SK-N-SH (cell line): ENCODE results near the gene TMEM212. TPM values are rescaled to one million over a fixed set of nuclear protein-coding genes. Genes with fewer than 3 reads are reported as not detected.

Source experiments
- CTCF ChIA-PET: fragments of 300-600, 350-600 bp; formaldehyde crosslinking; extraction: SDS; loops from one replicate; lab custom pipeline; 2021; lab: Yijun Ruan, JAX
- POLR2A ChIA-PET: fragments of 350-600 bp; sonication (Branson Sonifier 250); formaldehyde crosslinking; extraction: SDS; loops from one replicate; lab custom pipeline; 2020; ENCODE audit warnings: antibody characterized with exemption, inconsistent platforms; lab: Yijun Ruan, JAX
- DNase-seq: peaks from one replicate; pipeline ENCODE4 v3.0.0; 2012
- H2AFZ ChIP-seq: fragments of 200-600 bp; sonication (generic); 2 replicates; pipeline ENCODE4 v1.8.1; 2016; ENCODE audit warnings: antibody characterized with exemption, mild to moderate bottlenecking, low read depth
- H3F3A ChIP-seq: fragments of 200-600 bp; sonication (generic); replicated peaks from 2 replicates; pipeline ENCODE3; 2016; ENCODE audit warnings: antibody characterized with exemption, mild to moderate bottlenecking; ENCODE audit not compliant: insufficient read depth
- H3K27ac ChIP-seq, 2 experiments: fragments of 200-500 bp in 1 of 2; fragments of 200-600 bp in 1 of 2; sonication (Bioruptor generic) in 1 of 2; sonication (generic), shearing (Covaris generic) in 1 of 2; 2 replicates each; pipeline versions ENCODE4 v1.5.1 to v1.6.1; 2014 to 2016; ENCODE audit warnings: low read depth in 2 of 2, inconsistent platforms in 1 of 2, low read length in 1 of 2, mild to moderate bottlenecking in 1 of 2, mixed read lengths in 1 of 2
- H3K27me3 ChIP-seq: fragments of 200-600 bp; sonication (generic), shearing (Covaris generic); 2 replicates; pipeline ENCODE4 v1.6.1; 2016; ENCODE audit warnings: mixed run types; ENCODE audit not compliant: insufficient read depth
- H3K36me3 ChIP-seq, 2 experiments: fragments of 200-500 bp in 1 of 2; fragments of 200-600 bp in 1 of 2; sonication (Bioruptor generic) in 1 of 2; sonication (generic) in 1 of 2; replicated peaks in 1 of 2; 2 replicates each; pipeline versions ENCODE3 to v1.5.1; 2014 to 2016; ENCODE audit warnings: low read length in 1 of 2, mild to moderate bottlenecking in 1 of 2; ENCODE audit not compliant: insufficient read depth in 2 of 2, control insufficient read depth in 1 of 2
- H3K4me1 ChIP-seq, 2 experiments: fragments of 200-500 bp in 1 of 2; fragments of 200-600 bp in 1 of 2; sonication (Bioruptor generic) in 1 of 2; sonication (generic), shearing (Covaris generic) in 1 of 2; 2 replicates each; pipeline versions ENCODE4 v1.5.1 to v1.6.1; 2014 to 2016; ENCODE audit warnings: low read depth in 1 of 2, low read length in 1 of 2, mixed run types in 1 of 2; ENCODE audit not compliant: insufficient read depth in 2 of 2, control insufficient read depth in 1 of 2
- H3K4me2 ChIP-seq: fragments of 200-600 bp; sonication (generic), shearing (Covaris generic); 2 replicates; pipeline ENCODE4 v1.6.1; 2017; ENCODE audit warnings: mixed run types
- H3K4me3 ChIP-seq, 2 experiments: fragments of 200-500 bp in 1 of 2; fragments of 200-600 bp in 1 of 2; sonication (Bioruptor generic) in 1 of 2; sonication (generic), shearing (Covaris generic) in 1 of 2; 2 replicates each; pipeline versions ENCODE4 v1.5.1 to v1.8.1; 2014 to 2016; ENCODE audit warnings: low read depth in 2 of 2, inconsistent platforms in 1 of 2, low read length in 1 of 2, mild to moderate bottlenecking in 1 of 2, mixed read lengths in 1 of 2, moderate library complexity in 1 of 2
- H3K79me2 ChIP-seq: fragments of 200-600 bp; sonication (generic); 2 replicates; pipeline ENCODE4 v1.8.1; 2017; ENCODE audit warnings: mild to moderate bottlenecking; ENCODE audit not compliant: insufficient read depth
- H3K9ac ChIP-seq: fragments of 200-600 bp; sonication (generic); 2 replicates; pipeline ENCODE4 v1.6.1; 2017; ENCODE audit warnings: mixed run types
- H3K9me2 ChIP-seq: fragments of 200-600 bp; sonication (generic); 2 replicates; pipeline ENCODE4 v1.6.1; 2017; ENCODE audit warnings: mixed run types
- H3K9me3 ChIP-seq: fragments of 200-600 bp; sonication (generic); 2 replicates; pipeline ENCODE4 v1.6.1; 2017; ENCODE audit warnings: mixed run types, mild to moderate bottlenecking, moderate library complexity
- H4K20me1 ChIP-seq: fragments of 200-600 bp; sonication (generic); 2 replicates; pipeline ENCODE4 v1.6.1; 2017; ENCODE audit warnings: mild to moderate bottlenecking, mixed run types; ENCODE audit not compliant: insufficient read depth
- EZH2phosphoT487 ChIP-seq: fragments of 200-600 bp; sonication (generic); IDR thresholded peaks from 2 replicates; pipeline ENCODE4 v1.6.1; 2017; ENCODE audit warnings: low read depth, mixed run types, mild to moderate bottlenecking, antibody characterized with exemption, moderate library complexity, borderline replicate concordance
- FOXJ3 ChIP-seq: sonication (generic); formaldehyde crosslinking; IDR thresholded peaks from 2 replicates; pipeline ENCODE4 v1.5.1; 2020; ENCODE audit warnings: mild to moderate bottlenecking, missing genetic modification reagents
- FOXM1 ChIP-seq: IDR thresholded peaks from 2 replicates; pipeline ENCODE4 v1.4.0; 2012; ENCODE audit warnings: low read depth, mild to moderate bottlenecking
- GABPA ChIP-seq: IDR thresholded peaks from 2 replicates; pipeline ENCODE4 v1.4.0; 2012; ENCODE audit warnings: low read depth, mild to moderate bottlenecking
- GATA2 ChIP-seq: sonication (generic); formaldehyde crosslinking; IDR thresholded peaks from 2 replicates; pipeline ENCODE4 v1.5.0; 2020; ENCODE audit warnings: mild to moderate bottlenecking, missing genetic modification reagents
- IRF3 ChIP-seq: fragments of 150-350 bp; IDR thresholded peaks from 2 replicates; pipeline ENCODE4 v1.6.1; 2016; ENCODE audit warnings: mild to moderate bottlenecking, low read depth, low read length
- MEF2A ChIP-seq: IDR thresholded peaks from 2 replicates; pipeline ENCODE4 v1.4.0; 2012; ENCODE audit warnings: low read depth, borderline replicate concordance
- NRF1 ChIP-seq: IDR thresholded peaks from 2 replicates; pipeline ENCODE4 v1.6.1; 2012; ENCODE audit warnings: low read depth, mild to moderate bottlenecking, low read length
- RAD21 ChIP-seq: IDR thresholded peaks from 2 replicates; pipeline ENCODE4 v1.6.1; 2012; ENCODE audit warnings: mild to moderate bottlenecking, low read length
- REST ChIP-seq: IDR thresholded peaks from 2 replicates; pipeline ENCODE4 v1.6.1; 2012; ENCODE audit warnings: mild to moderate bottlenecking, low read depth, low read length, moderate library complexity
- SMC3 ChIP-seq: IDR thresholded peaks from 2 replicates; pipeline ENCODE4 v1.6.1; 2012; ENCODE audit warnings: low read depth, low read length, improper control_type of control experiment
- TCF12 ChIP-seq: IDR thresholded peaks from 2 replicates; pipeline ENCODE4 v1.4.0; 2012
- USF1 ChIP-seq: IDR thresholded peaks from 2 replicates; pipeline ENCODE4 v1.4.0; 2012; ENCODE audit warnings: low read depth, borderline replicate concordance
- YY1 ChIP-seq: IDR thresholded peaks from 2 replicates; pipeline ENCODE4 v1.4.0; 2012; ENCODE audit warnings: low read depth, mild to moderate bottlenecking
- ZBTB33 ChIP-seq: IDR thresholded peaks from 2 replicates; pipeline ENCODE4 v1.4.0; 2012; ENCODE audit warnings: low read depth, borderline replicate concordance
- polyA plus RNA-seq, 3 experiments: library from polyadenylated mRNA; depleted of rRNA; stranded (reverse); fragments of >200 nt; gene quantifications; 2 replicates each; pipeline ENCODE4 v1.2.3, GENCODE V29; 2012

Gene TMEM212
- polyA plus RNA-seq, 1 of the 3 experiments (the other 2 are of a cell fraction), result not detected

- no peak overlapping the region for H3K4me2 ChIP-seq
- H3K4me1 ChIP-seq, result peaks cover 5 to 8% of the 10 kb centered on the region in 2 experiments; a peak in 3 of 4 replicates
- H3K79me2 ChIP-seq, result no peaks in the 10 kb centered on the region
- ChIA-PET CTCF (interaction anchor here (1.0 to 1.8 kb wide), 7 partner anchors 10 to 868 kb away, joined by 3 to 6 read pairs (median 4); partner anchors contain the start of gene PLD1), POLR2A (no interaction called here)
- no peak overlapping the region for H3K4me3 ChIP-seq
- peak overlapping the region in 1 of 2 experiments; percentile 27; a peak in 1 of 4 replicates for H3K27ac ChIP-seq
- H2AFZ ChIP-seq, result 0 out of 2 replicates have a peak overlapping the region, but pooled peaks have one; percentile 43
- H3K36me3 ChIP-seq, result no peaks in the 10 kb centered on the region
- peaks cover 9% of the 10 kb centered on the region for H3F3A ChIP-seq
- DNase-seq, result no peak
- no peaks in the 10 kb centered on the region for H3K27me3 ChIP-seq
- TF ChIP-seq ZBTB33 (no peak), RAD21 (no peak), MEF2A (no peak), SMC3 (no peak), USF1 (no peak), NRF1 (no peak), REST (no peak), FOXJ3 (no peak), EZH2phosphoT487 (no peak), IRF3 (no peak), TCF12 (no peak), FOXM1 (no peak), YY1 (no peak), GABPA (no peak), GATA2 (CRISPR knock-in tag) (no peak)
- no peaks in the 10 kb centered on the region for H3K9me2 ChIP-seq
- H3K9ac ChIP-seq, result no peak overlapping the region
- H4K20me1 ChIP-seq, result no peaks in the 10 kb centered on the region
- no peaks in the 10 kb centered on the region for H3K9me3 ChIP-seq
Observed at GRCh38 chr3:171830518-171830875, 12.7 kb upstream of the TMEM212 start.
